T-helper 1 cell treated with Interleukin-12 subunit alpha and Interleukin-12 subunit beta and Interleukin-4 antibody, amounts not matched to agents 30 ng/mL and 1 ng/mL, for 36 hours (primary cell): ENCODE results near the gene NTM. TPM values are rescaled to one million over a fixed set of nuclear protein-coding genes. Genes with fewer than 3 reads are reported as not detected.

Experiments
- intact Hi-C: fragments of 100-400 bp; cut with micrococcal nuclease; formaldehyde crosslinking; loops from one replicate; pipeline ENCODE4 v1.15.1; 2024
- total RNA-seq: library from RNA; stranded (reverse); gene quantifications from 2 replicates; pipeline ENCODE4 v1.2.3, GENCODE V29; 2022

NTM gene
- total RNA-seq, 1 donor from 2014 or later = not detected

DNA sequence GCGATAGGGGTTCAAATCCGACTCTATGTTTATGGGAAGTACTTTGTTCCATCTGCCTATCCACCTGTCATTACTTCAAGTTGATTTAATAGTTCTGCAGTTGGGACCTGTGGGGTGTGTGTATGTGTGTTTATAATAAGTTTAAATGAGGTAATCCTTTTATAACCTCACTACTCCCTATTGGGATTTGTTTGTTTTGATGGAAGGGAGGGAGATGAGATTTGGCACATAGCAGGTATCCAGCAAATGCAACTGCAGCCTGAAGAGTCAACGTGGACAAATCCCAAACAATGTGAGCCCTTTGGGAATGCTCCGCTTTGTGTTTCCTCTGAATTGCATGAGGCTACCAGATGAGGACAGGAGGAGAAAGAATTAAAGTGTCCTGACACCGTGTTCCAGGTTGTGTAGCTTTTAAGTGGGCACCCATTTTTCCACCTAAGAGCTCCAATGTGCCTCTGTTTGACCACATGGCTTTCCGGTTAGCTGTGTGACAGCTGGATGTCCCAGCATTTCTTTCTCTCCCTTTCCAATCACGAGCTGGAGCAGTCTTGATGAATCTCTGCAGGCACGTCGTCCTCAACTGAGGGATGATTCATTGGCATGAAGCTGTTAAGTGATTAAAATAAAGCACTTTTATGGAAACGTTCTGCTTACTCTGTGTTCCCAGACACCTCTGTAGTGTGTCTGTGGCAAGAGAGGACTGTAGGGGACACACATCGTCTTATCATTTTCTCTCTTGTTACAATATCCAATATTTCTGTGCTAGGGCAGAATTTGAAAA lies 610.7 kb downstream of the NTM start:
- intact Hi-C loops = no loop called here

DNA sequence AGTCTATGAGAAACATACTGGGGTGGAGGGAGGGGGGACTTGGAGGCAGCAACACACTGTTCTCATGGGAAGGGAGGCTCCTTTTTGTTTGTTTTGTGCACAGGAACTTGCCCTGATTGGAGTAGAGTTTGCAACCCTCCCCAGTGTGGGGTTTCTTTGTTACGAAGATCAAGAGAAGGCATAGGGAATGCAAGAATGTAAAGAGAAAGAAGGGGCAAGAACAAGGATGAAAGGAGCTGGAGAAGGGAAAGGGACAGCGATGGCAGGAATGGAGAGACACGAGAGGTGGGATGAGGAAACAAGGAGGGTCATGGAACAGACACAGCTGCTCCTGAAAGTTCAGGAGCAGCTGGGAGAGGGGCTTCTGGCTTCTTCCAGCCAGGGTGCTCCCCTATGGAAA lies 611.7 kb downstream of the NTM start:
- intact Hi-C loops = no loop called here

- intact Hi-C loops = no loop called here
Observed at GRCh38 chr11:131985846-131986301, 615.5 kb downstream of the NTM start.

- intact Hi-C loops = no loop called here
Observed at GRCh38 chr11:131987703-131988102, 617.3 kb downstream of the NTM start.

DNA sequence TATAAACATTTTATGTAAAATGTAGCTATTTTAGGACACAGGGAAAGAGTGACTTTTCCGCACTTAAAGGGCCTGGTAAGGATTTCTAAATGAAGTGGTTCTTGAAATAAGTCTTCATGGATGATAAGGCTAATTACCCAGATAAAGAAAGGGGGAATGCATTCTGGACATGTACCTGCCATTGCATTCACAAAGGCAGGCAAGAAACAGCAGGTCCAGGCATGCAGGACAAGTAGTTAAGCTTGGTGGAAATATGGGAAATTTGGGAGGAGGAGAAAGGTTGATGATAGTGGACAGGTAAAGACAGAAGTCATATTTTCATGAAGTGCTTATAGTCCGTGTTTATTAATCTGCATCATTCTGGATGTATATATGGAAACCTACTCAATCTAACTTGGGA lies 621.2 kb downstream of the NTM start:
- intact Hi-C loops = no loop called here

DNA sequence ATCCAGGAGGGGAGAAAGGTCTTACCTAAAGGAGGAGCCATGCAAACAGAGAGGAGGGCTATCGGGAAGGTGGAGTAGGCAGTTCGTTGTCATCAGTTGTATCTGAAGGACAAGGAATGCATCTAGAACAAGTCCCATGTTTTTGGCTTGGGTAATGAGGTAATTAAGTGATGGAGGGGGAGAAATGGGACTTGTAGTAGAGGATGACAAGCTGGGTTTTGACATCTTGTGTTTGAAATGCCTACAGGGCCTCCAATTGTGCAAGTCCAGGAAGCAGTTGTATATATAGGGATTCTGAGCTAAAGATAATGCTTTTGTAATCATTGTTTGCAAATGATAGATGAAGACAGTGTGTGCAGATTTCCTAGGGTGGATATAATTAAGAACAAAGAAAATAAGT lies 622.8 kb downstream of the NTM start:
- intact Hi-C loops = no loop called here

GRCh38 chr11:131998020-131998419 lies 627.6 kb downstream of the NTM start:
- intact Hi-C loops = no loop called here

- intact Hi-C loops = no loop called here
Observed at GRCh38 chr11:131999084-131999483, 628.7 kb downstream of the NTM start.

- intact Hi-C loops = no loop called here
Observed at GRCh38 chr11:131999955-132000354, 629.5 kb downstream of the NTM start.

GRCh38 chr11:132005887-132006286 lies 635.5 kb downstream of the NTM start:
- intact Hi-C loops = no loop called here

GRCh38 chr11:132006884-132007580 lies 636.6 kb downstream of the NTM start:
- intact Hi-C loops = no loop called here

DNA sequence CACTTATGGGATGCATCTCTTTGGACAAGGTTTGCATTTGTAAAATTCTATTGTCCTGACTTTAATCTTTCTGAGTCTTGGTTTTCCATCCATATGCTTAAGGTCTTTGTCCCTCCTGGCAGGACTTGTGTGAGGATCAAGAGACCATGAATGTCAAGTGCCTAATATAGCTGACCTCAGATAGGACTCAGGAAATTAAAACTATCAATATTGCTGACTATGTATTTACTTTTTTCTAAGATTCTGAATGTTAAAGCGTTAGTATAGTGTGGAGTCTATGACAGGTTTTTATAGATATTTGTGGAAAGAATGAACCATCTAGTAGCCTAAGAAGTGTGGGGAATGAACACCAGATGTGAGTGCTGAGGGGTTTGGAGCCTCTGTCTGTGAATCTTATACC lies 637.8 kb downstream of the NTM start:
- intact Hi-C loops = no loop called here

GRCh38 chr11:132008872-132009271 lies 638.5 kb downstream of the NTM start:
- intact Hi-C loops = no loop called here

DNA sequence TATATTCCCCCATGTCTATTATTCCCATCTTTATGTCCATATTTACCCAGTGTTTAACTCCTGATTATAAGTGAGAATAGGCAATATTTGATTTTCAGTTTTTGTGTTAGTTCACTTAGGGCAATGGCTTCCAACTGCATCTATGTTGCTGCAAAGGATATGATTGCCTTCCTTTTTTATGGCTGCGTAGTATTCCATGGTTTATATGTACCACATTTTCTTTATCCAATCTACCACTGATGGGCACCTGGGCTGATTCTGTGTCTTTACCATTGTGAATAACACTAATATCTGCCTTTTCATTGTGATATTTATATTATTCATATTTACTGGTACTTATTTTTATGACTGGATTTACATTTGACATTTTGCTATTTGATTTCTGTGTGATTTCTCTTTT lies 649.6 kb downstream of the NTM start:
- intact Hi-C loops = no loop called here

DNA sequence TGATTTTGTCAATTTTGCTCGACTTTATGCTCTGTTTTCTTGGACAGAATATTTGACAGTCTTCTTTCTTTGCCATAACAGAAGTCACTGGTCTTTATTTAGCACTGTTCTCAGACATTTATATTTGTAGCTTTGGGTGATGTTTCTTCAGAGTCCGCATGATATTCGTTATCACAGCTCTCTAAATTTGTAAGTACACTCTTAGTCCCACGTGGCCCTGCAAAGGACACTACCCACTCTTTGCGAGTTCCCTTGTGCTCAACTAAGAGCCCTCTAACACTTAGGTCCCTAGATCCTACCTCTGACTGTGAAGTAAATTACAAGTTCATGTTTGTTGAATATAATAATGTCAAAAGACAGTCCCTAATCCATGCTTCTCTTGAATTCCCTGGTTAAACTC lies 651.9 kb downstream of the NTM start:
- intact Hi-C loops = no loop called here

DNA sequence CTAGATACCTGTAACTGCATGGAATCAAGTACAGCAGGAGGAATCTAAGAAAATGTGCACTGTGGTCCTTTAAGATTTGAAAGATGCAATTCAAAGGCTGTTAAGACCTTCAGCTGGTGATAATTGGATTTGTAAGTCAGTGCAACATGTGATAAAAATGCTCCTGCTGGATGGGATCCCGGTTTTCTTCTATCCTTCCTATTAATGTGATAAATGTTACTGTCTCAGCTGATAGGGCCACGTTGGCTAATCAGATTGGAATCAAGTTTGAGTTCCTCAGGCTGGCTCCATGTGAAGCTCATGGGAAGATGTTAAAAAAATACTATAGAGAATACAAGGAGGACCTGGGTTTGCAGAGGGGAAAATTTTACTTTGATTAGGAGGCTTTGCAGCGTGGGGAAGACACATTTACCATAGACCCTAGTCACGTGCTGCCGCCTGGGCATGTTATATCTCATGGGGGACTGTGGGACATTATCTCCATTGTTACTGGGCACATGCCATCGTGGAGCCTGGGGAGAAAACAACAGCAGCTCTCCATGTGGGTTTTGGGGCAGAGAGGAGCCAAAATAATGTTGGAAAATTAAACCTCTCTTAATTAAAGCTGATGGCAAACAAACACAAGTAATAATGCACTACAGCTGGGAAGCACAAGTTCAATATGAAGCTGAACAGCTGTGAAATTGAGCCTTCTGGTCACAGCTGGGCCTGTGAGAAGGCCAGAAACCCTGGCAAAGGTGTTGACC lies 652.5 kb downstream of the NTM start:
- intact Hi-C loops = no loop called here

DNA sequence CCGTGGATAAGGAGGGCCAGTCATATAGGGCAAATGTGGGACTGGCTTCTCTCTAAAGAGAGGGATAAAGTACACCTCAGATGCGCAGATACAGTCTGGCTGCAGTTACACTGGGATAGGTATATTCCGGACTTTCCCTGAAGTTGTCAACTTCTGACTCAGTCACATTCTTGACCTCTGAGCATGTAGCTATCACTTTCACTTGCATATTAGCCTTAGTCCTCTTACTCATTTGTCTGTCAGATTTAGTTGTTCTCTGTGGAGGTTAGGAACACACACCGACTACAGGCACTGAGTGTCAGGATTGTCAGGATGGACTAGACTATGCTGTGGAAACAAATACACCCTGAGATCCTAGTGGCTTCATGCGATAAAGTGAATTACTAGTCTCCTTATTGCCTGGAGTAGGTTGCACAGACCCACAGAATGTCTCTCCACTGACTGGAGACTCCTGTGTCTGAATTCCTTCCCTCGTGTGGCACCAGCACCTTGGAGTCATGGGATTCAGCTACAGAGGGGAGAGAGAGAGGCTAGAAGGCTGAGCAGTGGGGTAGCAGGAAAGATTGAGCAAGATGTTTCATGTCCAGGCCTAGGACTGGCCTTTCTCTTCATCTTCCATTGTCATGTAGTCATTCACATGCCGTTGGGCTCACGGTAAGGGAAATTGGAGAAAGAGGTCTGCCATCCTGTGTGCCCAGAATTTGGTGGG lies 654.3 kb downstream of the NTM start:
- intact Hi-C loops = no loop called here

DNA sequence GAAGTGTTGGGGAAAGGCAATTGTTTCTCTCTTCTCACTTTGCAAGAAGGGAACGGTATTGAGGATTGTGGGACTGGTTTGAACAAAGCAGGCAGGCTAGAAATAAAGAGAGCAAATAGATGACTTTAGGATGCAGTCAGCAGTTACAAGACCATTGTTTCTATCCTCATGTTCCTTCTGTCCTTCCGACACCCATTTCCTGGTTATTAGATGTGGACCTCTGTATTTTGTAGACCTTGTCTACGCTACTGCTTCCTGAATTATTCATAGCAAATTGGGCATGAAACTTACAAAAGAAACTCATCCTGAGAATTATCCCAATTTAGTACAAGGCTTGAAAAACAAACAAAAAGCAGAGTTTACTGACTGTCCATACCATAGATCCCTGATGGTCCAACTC lies 656.3 kb downstream of the NTM start:
- intact Hi-C loops = no loop called here

DNA sequence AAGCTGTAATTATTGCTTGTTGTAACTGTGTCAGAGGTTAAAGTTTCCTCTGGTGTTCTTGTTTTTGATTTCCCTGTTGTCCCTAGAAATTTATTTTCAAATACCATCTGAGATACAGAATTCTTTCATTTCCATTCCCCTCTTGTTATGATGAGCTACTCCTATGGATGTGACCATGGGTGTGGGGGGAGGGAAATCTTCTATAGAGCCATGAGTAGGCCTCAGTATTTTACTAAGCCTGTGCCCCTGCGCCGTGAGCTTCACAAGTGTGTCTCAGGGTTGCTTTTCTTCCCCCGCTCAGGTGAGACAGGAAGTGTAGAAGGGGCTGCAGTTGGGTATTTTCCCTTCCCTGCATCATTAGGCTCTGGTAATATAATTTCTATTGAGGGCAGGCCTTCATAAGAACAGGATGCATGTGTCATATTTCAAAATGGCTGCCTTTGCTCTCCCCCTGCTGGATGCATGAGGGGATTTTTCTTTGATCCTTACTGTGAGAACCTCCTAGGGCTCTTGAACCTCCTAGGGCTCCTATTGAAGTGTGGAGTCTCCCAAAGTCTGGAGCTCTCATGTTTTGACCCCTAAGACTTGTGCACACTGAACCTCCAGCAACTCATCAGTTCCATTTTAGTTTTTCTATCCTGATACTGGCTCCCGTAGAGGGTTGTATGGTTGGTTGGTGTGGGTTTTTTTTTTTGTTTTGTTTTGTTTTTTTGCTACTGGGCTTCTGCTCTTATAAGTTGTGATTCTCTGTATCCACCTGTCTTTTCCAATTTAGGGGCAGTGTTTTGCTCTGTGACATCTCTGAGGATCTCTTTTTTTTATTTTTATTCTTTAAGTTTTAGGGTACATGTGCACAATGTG lies 658.2 kb downstream of the NTM start:
- intact Hi-C loops = loop anchor here (2.0 kb wide), 1 partner anchor 334 kb away; no protein-coding TSS in a partner anchor

- intact Hi-C loops = no loop called here
Observed at GRCh38 chr11:132030896-132031295, 660.5 kb downstream of the NTM start.

DNA sequence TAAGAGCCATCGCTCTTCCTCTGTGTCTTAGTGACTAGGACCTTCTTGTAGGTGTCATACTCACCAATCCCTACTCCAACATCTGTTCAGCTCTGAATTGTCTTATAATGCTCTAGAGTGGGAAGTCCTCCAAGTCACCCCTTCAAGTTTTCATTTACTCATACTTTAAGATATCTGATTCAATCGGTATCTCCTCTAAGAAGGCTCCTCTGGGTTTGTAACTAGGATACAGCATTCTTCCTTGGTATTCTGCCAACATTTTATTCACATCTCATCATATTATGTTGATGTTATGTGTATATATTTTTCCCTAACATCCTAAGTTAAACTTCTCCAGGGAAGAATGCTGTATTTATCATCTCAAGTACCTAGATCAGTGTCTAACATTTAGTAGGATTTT lies 662.1 kb downstream of the NTM start:
- intact Hi-C loops = no loop called here
